Vagina (tissue), 2 donors: ENCODE data around the gene ZNF268. TPM values are rescaled to one million over a fixed set of nuclear protein-coding genes. Genes with fewer than 3 reads are reported as not detected.
A peak's percentile ranks its signal among the peaks of the same experiment; 100 is the strongest.

ENCODE experiments used
- DNase-seq, 2 donors: peaks; one replicate each; pipeline ENCODE4 v3.0.0-alpha.2; 2017; ENCODE audit errors: extremely low spot score in 2 of 2
- H3K27ac ChIP-seq: fragments of 200-600 bp; sonication (generic); one replicate; pipeline ENCODE4 v1.5.1; 2019
- H3K27me3 ChIP-seq: fragments of 200-600 bp; sonication (generic); one replicate; pipeline ENCODE4 v1.5.1; 2019
- H3K36me3 ChIP-seq, 2 donors: fragments of 200-600 bp; sonication (generic); one replicate each; pipeline ENCODE4 v1.5.1; 2017 to 2019
- H3K4me1 ChIP-seq: fragments of 200-600 bp; sonication (generic); one replicate; pipeline ENCODE4 v1.5.1; 2019
- H3K4me3 ChIP-seq, 2 donors: fragments of 200-600 bp; sonication (generic); 1 replicate in 1 of 2; 2 replicates in 1 of 2; pipeline ENCODE4 v1.5.1; 2016 to 2019
- H3K9me3 ChIP-seq: fragments of 200-600 bp; sonication (generic); one replicate; pipeline ENCODE4 v1.5.1; 2019
- POLR2A ChIP-seq, 2 donors: fragments of 450-650 bp; IDR thresholded peaks; one replicate each; pipeline ENCODE4 v1.6.1; 2017; ENCODE audit warnings: antibody characterized with exemption in 2 of 2, mild to moderate bottlenecking in 2 of 2, moderate library complexity in 2 of 2
- POLR2AphosphoS5 ChIP-seq, 2 donors: sonication (generic); formaldehyde crosslinking; IDR thresholded peaks; one replicate each; pipeline ENCODE4 v1.9.0; 2017; ENCODE audit warnings: antibody characterized with exemption in 2 of 2, mild to moderate bottlenecking in 2 of 2, low read depth in 1 of 2; ENCODE audit not compliant: insufficient read depth in 1 of 2
- intact Hi-C: fragments of 100-400 bp; cut with DNase I; formaldehyde crosslinking; loops from one replicate; pipeline ENCODE4 v1.15.1; 2023
- total RNA-seq: library from RNA; depleted of rRNA; stranded (reverse); fragments of >200 nt; gene quantifications from one replicate; pipeline ENCODE4 v1.2.3, GENCODE V29; 2016
- TF ChIP-seq, protein P1 (sequence below), 3 experiments: fragments of 450-650 bp in 2 of 3; fragments of 200-600 bp in 1 of 3; sonication (generic) in 1 of 3; IDR thresholded peaks; one replicate each; pipeline ENCODE4 v1.5.1; 2017 to 2019; ENCODE audit warnings: antibody characterized with exemption in 3 of 3, mild to moderate bottlenecking in 2 of 3, moderate library complexity in 2 of 3

The ZNF268 gene
- total RNA-seq, 1 donor from 2014 or later: 9.1 TPM

DNA sequence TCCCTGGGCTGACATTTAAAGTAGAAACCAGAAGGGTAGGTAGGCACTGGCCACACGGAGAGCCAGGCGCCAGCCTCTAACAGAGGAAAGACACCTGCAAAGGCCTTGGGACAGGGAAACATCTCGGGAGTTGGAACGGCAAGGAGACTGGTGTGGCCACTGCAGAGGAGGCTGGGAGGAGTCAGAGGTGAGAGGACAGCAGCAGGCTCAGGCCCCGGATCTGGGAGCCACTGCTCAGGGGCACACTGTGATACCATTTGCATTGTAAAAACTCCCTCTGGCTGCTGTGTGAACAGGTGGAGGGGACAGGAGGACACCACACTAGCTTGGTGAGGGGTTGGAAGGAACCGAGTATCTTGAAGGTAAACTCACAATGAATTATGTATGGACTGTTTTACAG lies 51.7 kb downstream of the ZNF268 start:
- Histone ChIP-seq H3K27ac (no peak overlapping the region), H3K27me3 (no peaks in the 10 kb centered on the region), H3K4me1 (no peaks in the 10 kb centered on the region), H3K4me3 (no peak overlapping the region), H3K36me3 (no peaks in the 10 kb centered on the region), H3K9me3 (no peaks in the 10 kb centered on the region)
- intact Hi-C loops: no loop called here
- no peak for DNase-seq
- no peak for TF ChIP-seq POLR2A (IDR thresholded peaks at IDR 0.05)
- TF ChIP-seq POLR2AphosphoS5 (IDR thresholded peaks at IDR 0.05; ENCODE audit: insufficient read depth in 1 of 2, low read depth in 1 of 2): no peak
- TF ChIP-seq, protein P1, sequence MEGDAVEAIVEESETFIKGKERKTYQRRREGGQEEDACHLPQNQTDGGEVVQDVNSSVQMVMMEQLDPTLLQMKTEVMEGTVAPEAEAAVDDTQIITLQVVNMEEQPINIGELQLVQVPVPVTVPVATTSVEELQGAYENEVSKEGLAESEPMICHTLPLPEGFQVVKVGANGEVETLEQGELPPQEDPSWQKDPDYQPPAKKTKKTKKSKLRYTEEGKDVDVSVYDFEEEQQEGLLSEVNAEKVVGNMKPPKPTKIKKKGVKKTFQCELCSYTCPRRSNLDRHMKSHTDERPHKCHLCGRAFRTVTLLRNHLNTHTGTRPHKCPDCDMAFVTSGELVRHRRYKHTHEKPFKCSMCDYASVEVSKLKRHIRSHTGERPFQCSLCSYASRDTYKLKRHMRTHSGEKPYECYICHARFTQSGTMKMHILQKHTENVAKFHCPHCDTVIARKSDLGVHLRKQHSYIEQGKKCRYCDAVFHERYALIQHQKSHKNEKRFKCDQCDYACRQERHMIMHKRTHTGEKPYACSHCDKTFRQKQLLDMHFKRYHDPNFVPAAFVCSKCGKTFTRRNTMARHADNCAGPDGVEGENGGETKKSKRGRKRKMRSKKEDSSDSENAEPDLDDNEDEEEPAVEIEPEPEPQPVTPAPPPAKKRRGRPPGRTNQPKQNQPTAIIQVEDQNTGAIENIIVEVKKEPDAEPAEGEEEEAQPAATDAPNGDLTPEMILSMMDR (IDR thresholded peaks at IDR 0.05): no peak

DNA sequence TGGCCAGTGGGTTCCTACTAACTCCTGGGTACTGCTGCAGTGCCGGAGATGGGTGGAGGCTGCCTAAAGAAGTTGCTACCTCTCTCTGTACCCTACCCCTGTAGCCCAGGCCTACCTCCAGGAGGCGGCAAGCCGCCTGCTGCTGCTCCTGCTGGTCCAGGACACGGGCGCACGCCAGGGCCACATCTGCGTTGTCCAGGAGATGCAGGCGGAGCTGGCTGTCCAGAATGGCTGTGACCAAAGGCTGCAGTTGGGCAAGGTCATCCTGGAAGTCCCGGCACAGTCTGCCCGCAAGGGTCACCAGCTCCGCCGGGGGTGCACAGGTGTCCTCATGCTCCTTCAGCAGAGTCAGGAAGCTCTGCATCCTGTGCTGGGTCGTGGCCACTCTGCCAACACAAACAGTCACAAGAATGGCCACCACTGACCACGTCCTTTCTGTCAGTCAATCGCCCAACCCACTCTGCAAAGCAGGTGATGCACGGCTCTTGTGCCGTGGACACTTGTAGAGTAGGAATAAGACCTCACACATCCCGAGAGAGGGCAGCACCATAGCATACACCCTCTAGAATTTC lies 52.8 kb downstream of the ZNF268 start:
- H3K4me3 ChIP-seq: no peak overlapping the region
- H3K36me3 ChIP-seq: no peaks in the 10 kb centered on the region
- DNase-seq: peak in 1 of 2 donors; percentile 82
- no peaks in the 10 kb centered on the region for H3K4me1 ChIP-seq
- no peak overlapping the region for H3K27ac ChIP-seq
- H3K27me3 ChIP-seq: no peaks in the 10 kb centered on the region
- intact Hi-C loops: no loop called here
- TF ChIP-seq, protein P1 (IDR thresholded peaks at IDR 0.05): no peak
- TF ChIP-seq POLR2AphosphoS5 (IDR thresholded peaks at IDR 0.05; ENCODE audit: insufficient read depth in 1 of 2, low read depth in 1 of 2): no peak
- TF ChIP-seq POLR2A (IDR thresholded peaks at IDR 0.05): no peak
- no peaks in the 10 kb centered on the region for H3K9me3 ChIP-seq

DNA sequence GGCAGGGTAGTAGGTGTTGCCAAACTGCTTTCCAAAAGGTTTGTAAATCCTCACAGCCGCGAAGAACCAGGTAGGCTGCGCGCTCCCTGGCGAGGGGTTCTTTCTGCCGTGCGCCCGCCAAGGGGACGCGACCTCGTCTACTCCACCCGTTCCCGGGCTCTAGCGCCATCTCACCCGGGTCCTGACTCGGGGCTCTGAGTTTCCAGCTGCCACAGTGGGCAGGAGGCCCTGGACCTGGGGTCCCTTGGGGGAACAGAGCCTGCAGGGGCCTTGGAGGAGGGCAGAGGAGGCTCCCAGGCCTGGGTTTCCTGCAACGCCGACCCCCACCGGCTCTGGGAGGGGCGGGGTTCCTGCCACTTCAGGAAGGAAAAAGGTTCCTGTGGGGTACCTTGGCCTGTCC lies 53.7 kb downstream of the ZNF268 start:
- Histone ChIP-seq H3K4me1 (no peaks in the 10 kb centered on the region), H3K9me3 (no peaks in the 10 kb centered on the region), H3K4me3 (no peak overlapping the region), H3K36me3 (no peaks in the 10 kb centered on the region), H3K27ac (no peak overlapping the region), H3K27me3 (no peaks in the 10 kb centered on the region)
- TF ChIP-seq POLR2A (IDR thresholded peaks at IDR 0.05) (no peak), POLR2AphosphoS5 (IDR thresholded peaks at IDR 0.05; ENCODE audit: insufficient read depth in 1 of 2, low read depth in 1 of 2) (no peak)
- TF ChIP-seq, protein P1 (IDR thresholded peaks at IDR 0.05): no peak
- DNase-seq: no peak
- intact Hi-C loops: no loop called here

DNA sequence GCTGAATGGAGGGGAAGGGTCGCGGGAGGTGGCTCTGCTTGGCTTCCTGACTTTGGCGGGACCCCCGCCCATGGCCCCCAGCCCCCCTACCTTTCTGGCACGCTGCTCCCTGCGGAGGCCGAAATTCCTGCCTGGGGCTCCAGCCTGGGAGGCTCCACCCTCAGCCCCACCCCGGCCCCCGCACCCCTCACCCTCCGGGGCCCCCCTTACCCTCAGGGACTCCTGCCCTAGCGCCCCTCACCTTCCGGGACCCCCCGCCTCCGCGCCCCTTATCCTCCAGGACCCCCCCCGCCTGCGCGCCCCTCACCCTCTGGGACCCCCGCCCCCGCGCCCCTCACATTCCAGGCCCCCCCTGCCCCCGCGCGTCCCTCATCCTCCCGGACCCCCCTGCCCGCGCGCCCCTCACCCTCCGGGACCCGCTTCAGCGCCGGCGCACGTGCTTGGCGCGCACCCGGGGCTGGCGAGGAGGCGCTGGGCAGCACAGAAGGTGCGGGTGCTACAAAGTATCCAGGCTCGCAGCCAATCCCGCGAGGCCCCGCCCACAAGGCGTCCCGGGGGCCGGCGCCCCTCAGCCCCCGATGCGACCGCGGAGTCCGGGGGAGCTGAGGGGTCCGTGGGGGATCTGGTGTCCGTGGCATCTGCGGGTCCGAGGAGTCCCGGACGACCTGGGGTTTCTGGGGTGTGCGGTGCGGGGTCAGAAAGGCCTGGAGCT lies 54.3 kb downstream of the ZNF268 start, which contains the start of gene ANHX:
Gene ANHX (minus strand): TSS at position 477 of the 712 bp plus-strand sequence. CDS start 1,521 bp downstream, outside the sequence.
- no peaks in the 10 kb centered on the region for H3K9me3 ChIP-seq
- DNase-seq: peak in 1 of 2 donors; percentile 72

More for the DNA sequence above, 54.3 kb downstream of the ZNF268 start, which contains the start of gene ANHX:
- Histone ChIP-seq H3K4me1 (no peaks in the 10 kb centered on the region), H3K4me3 (no peak within 1 kb of the TSS), H3K27me3 (no peaks in the 10 kb centered on the region), H3K27ac (no peak within 1 kb of the TSS), H3K36me3 (no peaks in the 10 kb centered on the region)
- intact Hi-C loops: no loop called here
- TF ChIP-seq, protein P1 (IDR thresholded peaks at IDR 0.05): no peak
- TF ChIP-seq POLR2A (IDR thresholded peaks at IDR 0.05) (no peak), POLR2AphosphoS5 (IDR thresholded peaks at IDR 0.05; ENCODE audit: insufficient read depth in 1 of 2, low read depth in 1 of 2) (no peak)
